GM21367 (cell line): ENCODE measurements around the gene GRAMD1A.

Source experiments
- ATAC-seq: cut with Tn5 transposase; IDR thresholded peaks from one replicate; pipeline ENCODE4 v1.9.1; 2021; ENCODE audit not compliant: unreplicated experiment

Gene GRAMD1A

DNA sequence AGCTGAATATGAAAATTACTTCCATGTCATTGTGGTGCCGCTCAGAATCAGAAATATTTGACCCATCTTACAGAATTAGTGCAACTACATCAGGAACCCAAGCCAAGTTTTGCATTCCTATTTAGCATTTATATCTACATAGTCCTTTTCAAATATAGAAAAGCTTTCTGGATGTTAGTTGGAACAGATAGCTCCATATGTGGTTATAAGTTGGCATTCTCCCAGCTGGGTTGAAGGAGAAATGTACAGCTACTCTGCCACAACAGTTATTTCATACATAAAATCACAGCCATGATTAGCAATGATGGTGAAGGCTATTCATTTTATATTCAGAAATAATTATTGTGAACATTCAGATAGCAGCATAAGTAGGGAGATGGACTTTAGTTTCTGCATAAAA is 69.6 kb downstream of the GRAMD1A start:
- no peak for ATAC-seq

DNA sequence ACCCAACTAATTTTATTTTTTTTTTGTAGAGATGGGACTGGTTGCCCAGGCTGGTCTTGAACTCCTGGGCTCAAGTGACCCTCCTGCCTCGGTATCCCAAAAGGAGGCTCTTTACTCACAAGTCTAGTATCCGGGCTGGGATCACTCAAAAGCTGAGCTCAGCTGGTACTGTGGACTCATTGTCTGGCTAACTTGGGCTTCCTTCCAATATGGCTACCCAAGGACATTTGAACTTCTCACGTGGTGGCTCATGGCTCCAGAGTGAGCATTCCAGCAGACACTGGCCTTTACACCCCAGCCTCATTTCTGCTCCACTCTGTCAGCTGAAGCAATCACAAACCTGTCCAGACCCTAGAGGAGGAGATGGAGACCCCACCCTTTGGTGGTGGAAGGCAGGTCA is 70.3 kb downstream of the GRAMD1A start:
- ATAC-seq, result no peak

DNA sequence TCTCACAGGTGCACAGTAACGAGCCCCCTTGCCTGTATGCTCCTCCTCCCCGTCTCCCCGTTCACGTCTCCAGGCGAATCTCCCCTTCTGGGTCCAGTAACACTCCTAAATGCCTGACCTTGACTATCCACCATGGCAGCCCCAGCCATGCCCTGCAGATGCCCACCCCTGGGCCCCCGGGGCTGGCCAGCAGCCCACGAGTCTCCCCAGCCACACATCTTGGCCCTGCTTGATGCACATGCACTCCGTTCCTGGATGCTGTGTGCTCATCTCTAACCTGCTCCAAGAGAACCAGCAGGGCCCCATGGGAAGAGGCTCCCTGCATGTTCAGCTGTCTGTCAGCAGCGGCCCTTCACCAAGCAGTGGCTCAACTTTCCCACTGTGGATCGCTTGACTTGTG is 73.4 kb downstream of the GRAMD1A start:
- no peak for ATAC-seq

DNA sequence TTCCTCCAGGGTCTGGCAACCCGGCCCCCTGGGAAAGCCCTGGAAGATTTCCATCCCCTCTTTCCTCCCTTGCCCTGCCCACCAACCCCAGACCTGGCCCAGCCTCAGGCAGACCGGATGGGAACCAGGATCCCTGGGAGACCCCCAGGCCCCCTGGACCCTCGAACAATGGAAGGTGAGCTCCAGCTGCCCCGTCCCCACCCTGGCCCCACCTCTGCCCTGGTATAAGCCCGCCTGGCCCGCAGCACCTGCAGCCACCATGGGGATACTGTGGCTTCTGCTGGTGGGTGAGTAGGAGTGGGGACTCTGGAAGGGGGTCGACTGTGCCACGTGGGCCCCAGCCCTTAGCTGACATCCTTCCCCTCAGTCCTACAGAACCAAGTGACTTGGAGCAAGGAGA is 73.8 kb downstream of the GRAMD1A start:
- no peak for ATAC-seq

DNA sequence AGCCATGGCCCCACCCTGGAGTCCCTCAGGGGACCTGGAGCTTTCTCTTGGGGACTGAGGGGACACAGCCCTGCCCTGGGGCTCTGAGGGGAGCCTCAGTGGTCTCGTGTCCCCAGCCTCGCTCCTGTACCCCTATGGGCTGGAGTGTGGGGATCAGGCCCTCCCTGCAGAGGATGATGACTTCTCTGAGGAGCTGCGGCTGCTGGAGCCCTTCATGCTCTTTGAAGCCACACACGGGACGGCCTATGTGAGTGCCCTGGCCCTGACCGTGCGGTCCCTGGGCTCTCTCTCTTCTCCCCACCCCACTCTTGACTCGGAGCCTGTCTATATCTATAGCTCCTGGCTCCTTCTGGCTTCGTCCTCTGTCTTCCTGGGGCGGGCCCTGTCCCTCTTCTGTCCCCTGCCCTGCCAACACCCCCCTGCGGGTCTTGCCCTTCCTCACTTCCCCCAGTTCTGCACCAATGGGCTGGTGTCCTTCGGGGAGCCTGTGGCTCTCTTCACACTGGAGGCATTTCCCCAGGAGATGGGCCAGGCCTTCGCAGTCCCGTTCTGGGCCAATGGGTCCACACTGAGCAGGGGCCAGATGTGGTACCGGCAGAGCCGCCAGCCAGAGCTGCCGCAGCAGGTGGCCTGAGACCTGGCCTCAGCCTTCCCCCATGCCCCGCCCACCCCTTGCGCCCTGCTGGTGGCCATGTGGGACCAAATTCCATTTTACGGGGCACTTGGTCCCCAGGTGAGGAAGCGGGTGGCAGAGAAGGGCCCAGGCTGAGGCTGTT is 74.5 kb downstream of the GRAMD1A start:
- no peak for ATAC-seq

DNA sequence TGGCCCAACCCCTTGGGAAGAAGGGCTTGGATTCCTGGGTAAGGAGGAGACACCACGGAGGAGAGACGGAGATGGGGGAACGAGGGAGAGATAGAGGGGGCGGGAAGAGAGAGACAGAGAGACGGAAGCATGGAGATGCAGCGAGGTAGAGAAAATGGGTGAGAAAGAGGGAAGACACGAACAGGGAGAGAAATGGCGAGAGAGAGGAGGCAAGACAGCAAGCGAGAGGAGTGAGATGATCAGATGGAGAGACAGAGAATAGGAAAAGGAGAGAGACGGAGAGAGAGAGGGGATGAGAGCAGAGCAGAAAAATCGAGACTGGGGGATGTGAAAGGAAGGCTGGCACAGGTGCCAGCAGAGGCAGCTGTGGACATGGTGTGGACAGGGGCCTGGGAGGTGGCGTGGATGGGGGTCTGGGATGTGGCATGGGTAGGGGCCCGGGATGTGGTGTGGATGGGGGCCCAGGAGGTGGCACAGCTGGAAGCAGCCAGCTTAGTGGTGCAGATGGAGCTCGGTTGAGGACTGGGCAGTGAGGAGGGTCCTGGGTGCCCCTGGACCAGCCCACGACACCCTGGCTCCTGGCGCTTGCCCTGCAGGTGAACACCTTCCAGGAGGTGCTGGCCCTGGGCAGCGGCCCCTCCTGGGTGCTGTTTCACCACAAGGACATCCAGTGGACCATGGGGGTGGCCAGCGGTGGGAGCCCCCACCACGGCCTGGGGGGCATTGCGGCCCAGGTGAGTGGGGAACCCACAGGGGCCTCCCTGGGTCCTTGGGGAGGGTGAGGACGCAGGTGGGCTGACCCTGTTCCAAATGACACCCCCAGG is 75.3 kb downstream of the GRAMD1A start:
- no peak for ATAC-seq

DNA sequence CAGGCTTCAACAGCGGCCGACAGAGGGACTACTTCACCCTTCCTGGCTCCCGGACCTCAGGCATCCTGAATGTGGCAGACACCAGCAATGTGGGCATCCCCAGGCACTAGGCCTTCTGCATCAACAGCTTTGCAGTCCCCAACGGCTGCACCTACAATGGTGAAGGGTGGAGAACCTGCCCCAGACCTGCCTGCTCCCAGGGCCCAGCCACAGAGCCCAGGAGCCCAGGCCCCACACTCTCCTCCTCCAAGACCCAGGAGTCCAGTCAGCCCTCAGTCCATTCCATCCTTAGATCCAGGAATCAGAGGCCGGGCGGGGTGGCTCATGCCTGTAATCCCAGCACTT is 75.9 kb downstream of the GRAMD1A start:
- ATAC-seq, result no peak
